OCI-LY3 (cell line): ENCODE results near the gene USP14.

Experiments
- CTCF ChIP-seq: fragments of 200-600, 300-600 bp; sonication (generic); IDR thresholded peaks from 2 replicates; pipeline ENCODE4 v1.5.1; 2014; ENCODE audit warnings: antibody characterized with exemption, low read length, low read depth
- EZH2phosphoT487 ChIP-seq: fragments of 200-600 bp; shearing (Covaris generic); IDR thresholded peaks from 2 replicates; pipeline ENCODE4 v1.6.1; 2018; ENCODE audit warnings: antibody characterized with exemption, mixed run types, low read depth

GRCh38 chr18:253121-253520 is 94.8 kb downstream of the USP14 start:
- TF ChIP-seq CTCF, result no peak
- TF ChIP-seq EZH2phosphoT487, result no peak
